ENCODE measurements around the gene BCL2L13.

The BCL2L13 gene

DNA sequence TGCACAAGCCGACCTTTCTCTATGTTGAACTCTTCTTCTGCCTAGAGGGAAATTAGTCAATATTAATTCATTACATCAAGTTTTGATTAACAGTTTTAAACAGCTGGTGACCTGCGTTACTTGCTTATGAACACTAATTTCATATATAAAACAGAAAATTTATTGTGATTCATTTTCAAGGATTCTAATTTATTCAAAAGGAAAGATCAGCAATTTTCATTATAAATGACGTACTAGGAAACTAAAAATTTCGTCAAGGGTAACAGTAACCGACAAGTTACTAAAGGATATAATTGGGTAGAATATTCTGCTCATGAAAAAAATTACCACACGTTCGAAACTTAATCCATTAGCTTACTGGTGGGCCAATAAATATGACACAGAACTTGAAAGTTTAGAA, 25.3 kb upstream of the BCL2L13 start:
- TF ChIP-seq, protein P1, sequence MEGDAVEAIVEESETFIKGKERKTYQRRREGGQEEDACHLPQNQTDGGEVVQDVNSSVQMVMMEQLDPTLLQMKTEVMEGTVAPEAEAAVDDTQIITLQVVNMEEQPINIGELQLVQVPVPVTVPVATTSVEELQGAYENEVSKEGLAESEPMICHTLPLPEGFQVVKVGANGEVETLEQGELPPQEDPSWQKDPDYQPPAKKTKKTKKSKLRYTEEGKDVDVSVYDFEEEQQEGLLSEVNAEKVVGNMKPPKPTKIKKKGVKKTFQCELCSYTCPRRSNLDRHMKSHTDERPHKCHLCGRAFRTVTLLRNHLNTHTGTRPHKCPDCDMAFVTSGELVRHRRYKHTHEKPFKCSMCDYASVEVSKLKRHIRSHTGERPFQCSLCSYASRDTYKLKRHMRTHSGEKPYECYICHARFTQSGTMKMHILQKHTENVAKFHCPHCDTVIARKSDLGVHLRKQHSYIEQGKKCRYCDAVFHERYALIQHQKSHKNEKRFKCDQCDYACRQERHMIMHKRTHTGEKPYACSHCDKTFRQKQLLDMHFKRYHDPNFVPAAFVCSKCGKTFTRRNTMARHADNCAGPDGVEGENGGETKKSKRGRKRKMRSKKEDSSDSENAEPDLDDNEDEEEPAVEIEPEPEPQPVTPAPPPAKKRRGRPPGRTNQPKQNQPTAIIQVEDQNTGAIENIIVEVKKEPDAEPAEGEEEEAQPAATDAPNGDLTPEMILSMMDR (IDR thresholded peaks at IDR 0.05; ENCODE audit: extremely low read depth, insufficient read depth, missing control alignments) = no peak
- no peak for DNase-seq (ENCODE audit: low spot score)
- in situ Hi-C loops (cut with MboI; ENCODE audit: low pct_unique_long_range_greater_than_20kb, low sequenced_read_pairs, unreplicated experiment) = no loop called here

GRCh38 chr22:17627961-17628405, 10.6 kb upstream of the BCL2L13 start:
- in situ Hi-C loops (cut with MboI; ENCODE audit: low pct_unique_long_range_greater_than_20kb, low sequenced_read_pairs, unreplicated experiment) = no loop called here
- DNase-seq (ENCODE audit: low spot score) = no peak
- TF ChIP-seq, protein P1 (IDR thresholded peaks at IDR 0.05; ENCODE audit: extremely low read depth, insufficient read depth, missing control alignments) = no peak

GRCh38 chr22:17628406-17629172, 10.0 kb upstream of the BCL2L13 start, which contains the start of gene ATP6V1E1:
Gene ATP6V1E1, minus strand, starts transcription at chr22:17628749. Its CDS starts 114 bp downstream, at chr22:17628635.
- TF ChIP-seq, protein P1 (IDR thresholded peaks at IDR 0.05; ENCODE audit: extremely low read depth, insufficient read depth, missing control alignments) = no peak
- in situ Hi-C loops (cut with MboI; ENCODE audit: low pct_unique_long_range_greater_than_20kb, low sequenced_read_pairs, unreplicated experiment) = no loop called here
- DNase-seq (ENCODE audit: low spot score) = peak; percentile 95

GRCh38 chr22:17629173-17629489, 9.4 kb upstream of the BCL2L13 start:
- DNase-seq (ENCODE audit: low spot score) = no peak
- TF ChIP-seq, protein P1 (IDR thresholded peaks at IDR 0.05; ENCODE audit: extremely low read depth, insufficient read depth, missing control alignments) = no peak
- in situ Hi-C loops (cut with MboI; ENCODE audit: low pct_unique_long_range_greater_than_20kb, low sequenced_read_pairs, unreplicated experiment) = no loop called here

DNA sequence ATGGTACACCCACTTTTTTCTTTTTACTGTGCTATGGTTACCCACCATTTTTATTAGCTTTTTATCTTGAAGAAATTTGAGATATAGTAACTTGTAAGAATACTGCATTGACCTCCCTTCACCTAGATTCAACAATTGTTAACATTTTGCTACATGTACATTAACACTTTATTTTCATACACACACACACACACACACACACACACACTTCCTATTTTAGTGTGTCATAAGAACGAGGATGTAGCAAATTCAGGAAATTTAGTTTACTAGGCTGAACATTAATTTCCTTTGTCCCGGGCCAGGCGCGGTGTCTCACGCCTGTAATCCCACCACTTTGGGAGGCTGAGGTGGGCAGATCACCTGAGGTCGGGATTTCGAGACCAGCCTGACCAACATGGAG, 8.9 kb upstream of the BCL2L13 start:
- in situ Hi-C loops (cut with MboI; ENCODE audit: low pct_unique_long_range_greater_than_20kb, low sequenced_read_pairs, unreplicated experiment) = no loop called here
- TF ChIP-seq, protein P1 (IDR thresholded peaks at IDR 0.05; ENCODE audit: extremely low read depth, insufficient read depth, missing control alignments) = no peak
- no peak for DNase-seq (ENCODE audit: low spot score)

GRCh38 chr22:17631076-17631565, 7.4 kb upstream of the BCL2L13 start:
- no peak for DNase-seq (ENCODE audit: low spot score)
- TF ChIP-seq, protein P1 (IDR thresholded peaks at IDR 0.05; ENCODE audit: extremely low read depth, insufficient read depth, missing control alignments) = no peak
- in situ Hi-C loops (cut with MboI; ENCODE audit: low pct_unique_long_range_greater_than_20kb, low sequenced_read_pairs, unreplicated experiment) = no loop called here

Measured in GM13977 (cell line).